Smooth muscle cell of bladder (primary cell): ENCODE measurements around the gene ENDOU. TPM values are rescaled to one million over a fixed set of nuclear protein-coding genes. Genes with fewer than 3 reads are reported as not detected.

ENCODE experiments used
- total RNA-seq: library from RNA; depleted of rRNA; stranded (reverse); fragments of >200 nt; gene quantifications from 2 replicates; pipeline ENCODE4 v1.2.3, GENCODE V29; 2014

The ENDOU gene, protein sequence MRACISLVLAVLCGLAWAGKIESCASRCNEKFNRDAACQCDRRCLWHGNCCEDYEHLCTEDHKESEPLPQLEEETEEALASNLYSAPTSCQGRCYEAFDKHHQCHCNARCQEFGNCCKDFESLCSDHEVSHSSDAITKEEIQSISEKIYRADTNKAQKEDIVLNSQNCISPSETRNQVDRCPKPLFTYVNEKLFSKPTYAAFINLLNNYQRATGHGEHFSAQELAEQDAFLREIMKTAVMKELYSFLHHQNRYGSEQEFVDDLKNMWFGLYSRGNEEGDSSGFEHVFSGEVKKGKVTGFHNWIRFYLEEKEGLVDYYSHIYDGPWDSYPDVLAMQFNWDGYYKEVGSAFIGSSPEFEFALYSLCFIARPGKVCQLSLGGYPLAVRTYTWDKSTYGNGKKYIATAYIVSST
- total RNA-seq = not detected in 2 replicates

DNA sequence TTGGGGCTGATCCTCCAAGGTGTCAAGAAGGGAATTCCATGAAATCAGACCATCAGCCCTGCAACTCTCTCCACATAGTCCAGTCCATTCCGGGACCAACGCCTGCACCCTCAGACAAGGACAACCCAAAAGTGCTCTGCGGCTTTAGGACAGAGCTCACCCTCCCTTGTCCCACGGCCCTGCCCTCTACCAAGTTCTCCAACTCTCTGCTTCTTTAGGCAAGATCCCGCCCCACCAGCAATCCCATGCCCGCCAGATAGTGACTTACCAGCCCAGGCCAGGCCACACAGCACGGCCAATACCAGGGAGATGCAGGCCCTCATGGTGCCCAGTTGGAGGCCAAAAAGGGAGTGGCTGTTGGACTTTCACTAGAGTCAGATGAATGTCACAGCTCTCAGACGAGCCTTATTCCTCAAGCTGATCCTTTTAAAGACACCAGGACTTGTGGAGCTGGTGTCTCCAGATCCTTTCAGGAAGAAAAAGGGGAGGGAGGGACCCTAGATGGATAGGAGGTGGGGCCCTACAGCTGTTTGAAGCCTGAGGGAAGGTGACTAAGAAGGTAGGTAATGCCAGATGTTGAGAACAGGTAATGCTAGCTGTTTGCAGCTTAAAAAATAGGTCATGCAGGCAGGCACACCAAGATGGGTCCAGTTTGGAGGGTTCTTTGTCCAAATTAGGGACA is at the start of gene ENDOU:
TSS of gene ENDOU (minus strand) at position 400 of the 682 bp plus-strand sequence. CDS start at position 323, 77 bp downstream.

DNA sequence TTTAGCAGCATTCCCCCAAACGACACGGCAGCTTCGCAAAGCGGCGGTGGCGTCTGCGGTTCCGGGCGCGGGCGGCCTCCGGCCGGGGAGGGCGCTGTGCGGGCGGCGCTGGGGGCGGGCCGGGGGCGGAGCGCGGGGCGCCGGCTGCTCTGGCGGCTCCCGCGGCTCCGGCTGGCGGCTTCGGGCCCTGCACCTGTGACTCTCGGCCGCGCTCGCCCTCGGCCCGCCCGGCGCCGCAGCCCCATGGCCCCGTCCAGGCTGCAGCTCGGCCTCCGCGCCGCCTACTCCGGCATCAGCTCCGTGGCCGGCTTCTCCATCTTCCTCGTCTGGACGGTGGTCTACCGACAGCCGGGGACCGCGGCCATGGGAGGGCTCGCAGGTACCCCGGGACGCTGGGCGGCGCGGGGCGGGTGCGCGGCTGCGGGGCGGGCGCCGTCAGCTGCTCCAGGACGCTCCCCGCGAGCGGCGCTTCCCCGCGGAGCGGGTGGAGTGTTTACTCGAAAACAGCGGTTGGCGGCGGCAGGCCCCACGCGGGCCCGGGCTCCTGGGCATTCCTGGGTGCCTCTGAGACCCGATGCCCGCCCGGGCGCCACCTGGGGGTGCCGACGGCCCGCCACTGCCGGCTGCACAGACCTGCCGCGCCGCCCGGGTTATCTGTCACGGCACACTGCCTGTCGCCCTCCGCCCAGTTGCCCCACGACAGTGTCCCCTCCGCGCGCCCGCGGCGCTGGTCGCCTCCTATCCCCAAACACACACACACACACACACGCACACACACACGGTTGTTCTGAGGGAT is 48.0 kb upstream of the ENDOU start, which contains the start of gene SLC48A1:
TSS of gene SLC48A1 (plus strand) at position 177 of the 796 bp plus-strand sequence. CDS start at position 244, 67 bp downstream.

DNA sequence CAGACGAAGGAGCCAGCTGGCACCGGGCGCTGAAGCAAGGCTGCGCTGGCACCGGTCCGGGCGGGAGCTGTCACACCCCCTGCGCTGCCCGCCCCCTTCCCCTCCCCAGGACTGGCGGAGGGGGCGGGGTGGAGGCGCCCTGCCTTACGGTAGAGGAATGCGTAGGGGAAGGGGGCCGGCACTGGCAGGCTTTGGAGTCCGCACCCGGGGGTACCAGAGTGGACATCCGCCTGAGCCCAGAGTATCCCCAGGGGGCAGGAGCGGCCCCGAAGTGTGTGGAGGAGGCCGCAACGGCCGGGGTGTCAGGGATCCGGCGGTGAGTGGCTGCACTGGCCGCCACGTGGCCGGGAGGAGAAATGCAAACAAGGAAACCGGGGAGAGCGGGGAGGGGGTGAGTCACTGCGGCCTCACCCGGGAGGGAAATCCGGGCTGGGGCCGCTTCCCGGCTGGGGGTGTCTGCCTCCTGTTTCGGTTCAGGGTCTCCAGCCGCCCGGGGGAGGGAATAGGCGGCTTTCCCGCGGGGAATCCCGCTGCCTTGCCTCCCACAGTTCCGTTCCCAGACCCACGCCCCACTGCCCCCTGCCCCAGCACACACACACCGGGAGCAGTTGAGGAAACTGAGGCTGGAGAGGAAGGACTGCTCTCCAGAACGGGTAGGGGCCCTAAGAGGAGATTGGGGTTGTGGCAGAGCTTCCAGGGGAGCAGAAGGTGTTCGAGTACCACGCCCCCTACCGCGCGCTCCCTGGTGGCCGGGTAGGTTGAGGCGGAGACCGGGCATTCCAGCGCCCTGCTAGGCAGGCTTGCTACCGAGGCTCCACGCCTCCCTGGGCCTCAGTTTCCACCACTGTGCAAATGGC is 33.8 kb upstream of the ENDOU start, which contains the start of gene RAPGEF3:
TSS of gene RAPGEF3 (minus strand) at position 47 of the 857 bp plus-strand sequence. CDS start 324 bp downstream, outside the sequence.

DNA sequence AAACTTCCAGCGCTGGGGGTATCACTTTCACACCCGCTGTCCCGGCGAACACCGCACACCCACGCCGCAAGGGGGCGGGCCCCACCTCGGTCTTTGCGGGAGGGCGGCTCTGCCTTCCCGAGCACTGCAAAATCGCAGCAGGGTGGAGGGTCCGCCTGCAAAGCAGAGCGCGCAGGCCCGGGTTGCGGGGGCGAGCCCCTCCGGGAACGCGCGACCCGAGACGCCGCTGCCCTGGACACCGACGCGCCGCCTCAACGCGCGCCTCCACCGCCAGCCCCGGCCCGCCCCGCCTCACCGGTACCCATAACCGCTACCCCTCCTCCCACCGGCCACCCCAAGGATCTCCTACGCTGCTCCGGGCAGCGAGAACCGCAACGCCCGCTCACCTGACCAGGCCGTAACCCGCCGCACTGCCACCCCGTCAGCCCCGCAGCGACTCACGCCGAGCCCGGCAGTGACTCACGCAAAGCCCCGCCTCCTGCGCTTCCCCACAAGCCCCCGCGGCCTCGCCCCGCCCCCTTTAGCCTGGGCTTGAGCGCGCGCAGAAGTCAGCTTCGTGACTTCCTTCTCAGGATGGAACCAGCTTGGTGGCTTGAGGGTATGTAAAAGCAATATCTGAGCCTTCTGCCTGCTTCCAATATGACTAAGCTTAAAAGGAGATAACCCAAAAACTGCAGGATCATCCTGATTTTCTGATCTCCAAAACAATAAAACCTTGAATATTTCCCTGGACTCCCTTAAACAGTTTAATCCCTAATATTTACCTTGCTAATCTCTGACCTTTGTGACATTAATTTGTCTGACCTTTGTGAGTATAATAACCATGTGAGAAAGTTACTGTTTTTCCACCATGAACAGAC is 19.5 kb downstream of the ENDOU start, which contains the start of gene RPAP3:
TSS of gene RPAP3 (minus strand) at position 465 of the 860 bp plus-strand sequence. CDS start 3,190 bp downstream, outside the sequence.

Other genes starting within 250 kb of the ENDOU start
- gene RPAP3, start 19.5 kb downstream of the ENDOU start, total RNA-seq = 9.8 and 13.8 TPM in 2 replicates
- 1.00 and 2.1 TPM in 2 replicates for gene RAPGEF3, start 33.4 kb upstream of the ENDOU start, total RNA-seq
- gene SLC48A1, start 47.7 kb upstream of the ENDOU start, total RNA-seq = 11.1 and 18.4 TPM in 2 replicates
- gene HDAC7, start 94.4 kb upstream of the ENDOU start, total RNA-seq = 19.6 and 26.7 TPM in 2 replicates
- gene VDR, start 179.5 kb upstream of the ENDOU start, total RNA-seq = 7.8 and 8.1 TPM in 2 replicates
- gene TMEM106C, start 238.1 kb upstream of the ENDOU start, total RNA-seq = 49.5 and 71.4 TPM in 2 replicates